ENCODE measurements around the gene PHF5A.

GRCh38 chr22:41512421-41513194 is 44.1 kb upstream of the PHF5A start:
- TF ChIP-seq, protein P1, sequence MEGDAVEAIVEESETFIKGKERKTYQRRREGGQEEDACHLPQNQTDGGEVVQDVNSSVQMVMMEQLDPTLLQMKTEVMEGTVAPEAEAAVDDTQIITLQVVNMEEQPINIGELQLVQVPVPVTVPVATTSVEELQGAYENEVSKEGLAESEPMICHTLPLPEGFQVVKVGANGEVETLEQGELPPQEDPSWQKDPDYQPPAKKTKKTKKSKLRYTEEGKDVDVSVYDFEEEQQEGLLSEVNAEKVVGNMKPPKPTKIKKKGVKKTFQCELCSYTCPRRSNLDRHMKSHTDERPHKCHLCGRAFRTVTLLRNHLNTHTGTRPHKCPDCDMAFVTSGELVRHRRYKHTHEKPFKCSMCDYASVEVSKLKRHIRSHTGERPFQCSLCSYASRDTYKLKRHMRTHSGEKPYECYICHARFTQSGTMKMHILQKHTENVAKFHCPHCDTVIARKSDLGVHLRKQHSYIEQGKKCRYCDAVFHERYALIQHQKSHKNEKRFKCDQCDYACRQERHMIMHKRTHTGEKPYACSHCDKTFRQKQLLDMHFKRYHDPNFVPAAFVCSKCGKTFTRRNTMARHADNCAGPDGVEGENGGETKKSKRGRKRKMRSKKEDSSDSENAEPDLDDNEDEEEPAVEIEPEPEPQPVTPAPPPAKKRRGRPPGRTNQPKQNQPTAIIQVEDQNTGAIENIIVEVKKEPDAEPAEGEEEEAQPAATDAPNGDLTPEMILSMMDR (IDR thresholded peaks at IDR 0.05), result no peak
- no peak for TF ChIP-seq POLR2AphosphoS5 (IDR thresholded peaks at IDR 0.05)
- no peak for TF ChIP-seq POLR2A (IDR thresholded peaks at IDR 0.05)
- TF ChIP-seq EP300 (IDR thresholded peaks at IDR 0.05), result no peak

All from stomach (tissue), 4 donors.